Measurements from ENCODE around the gene EXOC4.

Gene EXOC4

DNA sequence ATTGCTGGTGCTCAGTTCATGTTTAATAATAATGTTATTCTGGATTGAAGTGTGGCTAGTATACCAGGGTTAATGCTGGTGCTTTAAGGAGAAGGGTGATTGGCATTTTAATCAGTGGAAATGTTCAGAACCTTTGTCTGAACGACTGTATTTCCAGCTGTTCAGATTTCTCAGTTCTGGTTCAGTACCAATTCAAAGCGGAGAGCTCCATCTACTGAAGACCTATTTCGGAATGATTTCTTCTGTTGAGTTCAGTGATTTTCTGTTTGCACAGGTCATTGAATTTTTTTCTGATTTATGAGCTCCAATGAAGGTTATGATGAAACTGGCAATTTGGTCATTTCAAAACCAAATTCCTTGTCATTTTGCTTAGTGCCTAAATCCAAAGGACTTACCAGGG is 160.1 kb downstream of the EXOC4 start:
- Histone ChIP-seq H3K27me3 (ENCODE audit: insufficient read depth, low read length, poor library complexity, severe bottlenecking) (no peaks in the 10 kb centered on the region), H3F3A (ENCODE audit: low read depth) (no peaks in the 10 kb centered on the region), H3K4me3 (ENCODE audit: low read length, poor library complexity, severe bottlenecking) (no peak overlapping the region), H3K9me3 (ENCODE audit: insufficient read depth, low read depth, low read length) (no peaks in the 10 kb centered on the region), H3K79me2 (ENCODE audit: insufficient read depth, low read length) (no peaks in the 10 kb centered on the region; the same call in 1 of the 2 replicates), H3K4me2 (ENCODE audit: low read depth, low read length, poor library complexity, severe bottlenecking) (no peak overlapping the region), H3K4me1 (ENCODE audit: insufficient read depth, low read length, poor library complexity, severe bottlenecking) (peaks cover 8% of the 10 kb centered on the region), H3K9me2 (replicated peaks; ENCODE audit: low read depth, low read length) (no peaks in the 10 kb centered on the region), H3K36me3 (ENCODE audit: insufficient read depth, low read length) (no peaks in the 10 kb centered on the region), H4K20me1 (ENCODE audit: insufficient read depth, low read length, poor library complexity, severe bottlenecking) (no peaks in the 10 kb centered on the region), H3K9ac (ENCODE audit: low read depth, low read length, poor library complexity, severe bottlenecking) (no peak overlapping the region), H2AFZ (ENCODE audit: low read length) (no peak overlapping the region)
- TF ChIP-seq, protein P1, sequence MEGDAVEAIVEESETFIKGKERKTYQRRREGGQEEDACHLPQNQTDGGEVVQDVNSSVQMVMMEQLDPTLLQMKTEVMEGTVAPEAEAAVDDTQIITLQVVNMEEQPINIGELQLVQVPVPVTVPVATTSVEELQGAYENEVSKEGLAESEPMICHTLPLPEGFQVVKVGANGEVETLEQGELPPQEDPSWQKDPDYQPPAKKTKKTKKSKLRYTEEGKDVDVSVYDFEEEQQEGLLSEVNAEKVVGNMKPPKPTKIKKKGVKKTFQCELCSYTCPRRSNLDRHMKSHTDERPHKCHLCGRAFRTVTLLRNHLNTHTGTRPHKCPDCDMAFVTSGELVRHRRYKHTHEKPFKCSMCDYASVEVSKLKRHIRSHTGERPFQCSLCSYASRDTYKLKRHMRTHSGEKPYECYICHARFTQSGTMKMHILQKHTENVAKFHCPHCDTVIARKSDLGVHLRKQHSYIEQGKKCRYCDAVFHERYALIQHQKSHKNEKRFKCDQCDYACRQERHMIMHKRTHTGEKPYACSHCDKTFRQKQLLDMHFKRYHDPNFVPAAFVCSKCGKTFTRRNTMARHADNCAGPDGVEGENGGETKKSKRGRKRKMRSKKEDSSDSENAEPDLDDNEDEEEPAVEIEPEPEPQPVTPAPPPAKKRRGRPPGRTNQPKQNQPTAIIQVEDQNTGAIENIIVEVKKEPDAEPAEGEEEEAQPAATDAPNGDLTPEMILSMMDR (conservative IDR thresholded peaks at IDR 0.05; ENCODE audit: low read length) = no peak
- no peak for TF ChIP-seq EZH2phosphoT487 (IDR thresholded peaks at IDR 0.05; ENCODE audit: borderline replicate concordance)

DNA sequence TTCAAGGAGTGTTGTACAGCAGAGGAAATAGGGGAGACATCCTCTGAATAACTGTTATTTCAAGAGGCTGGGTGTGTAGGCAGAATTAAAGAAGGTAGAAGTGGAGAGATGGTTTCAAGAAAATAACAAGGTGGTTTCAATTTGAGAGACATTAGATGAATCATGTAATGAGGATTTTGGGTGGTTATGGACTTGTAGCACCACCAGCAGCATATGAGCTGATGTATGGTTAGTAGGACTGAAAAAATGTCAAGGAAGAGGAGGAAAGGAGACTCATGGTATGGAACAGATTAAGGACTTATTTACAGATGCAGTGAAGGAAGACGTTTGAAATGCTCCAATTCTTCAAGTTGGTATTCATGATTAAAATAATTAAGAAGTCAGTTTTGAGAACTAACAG is 166.2 kb downstream of the EXOC4 start:
- Histone ChIP-seq H3K27me3 (ENCODE audit: insufficient read depth, low read length, poor library complexity, severe bottlenecking) (no peaks in the 10 kb centered on the region), H3K9me2 (replicated peaks; ENCODE audit: low read depth, low read length) (no peaks in the 10 kb centered on the region), H3K79me2 (ENCODE audit: insufficient read depth, low read length) (no peaks in the 10 kb centered on the region; the same call in 1 of the 2 replicates), H3K4me1 (ENCODE audit: insufficient read depth, low read length, poor library complexity, severe bottlenecking) (no peaks in the 10 kb centered on the region), H3K9me3 (ENCODE audit: insufficient read depth, low read depth, low read length) (no peaks in the 10 kb centered on the region), H3K36me3 (ENCODE audit: insufficient read depth, low read length) (no peaks in the 10 kb centered on the region), H3K9ac (ENCODE audit: low read depth, low read length, poor library complexity, severe bottlenecking) (no peak overlapping the region), H2AFZ (ENCODE audit: low read length) (no peak overlapping the region), H3F3A (ENCODE audit: low read depth) (no peaks in the 10 kb centered on the region), H3K4me2 (ENCODE audit: low read depth, low read length, poor library complexity, severe bottlenecking) (no peak overlapping the region), H4K20me1 (ENCODE audit: insufficient read depth, low read length, poor library complexity, severe bottlenecking) (no peaks in the 10 kb centered on the region), H3K4me3 (ENCODE audit: low read length, poor library complexity, severe bottlenecking) (no peak overlapping the region)
- TF ChIP-seq, protein P1 (conservative IDR thresholded peaks at IDR 0.05; ENCODE audit: low read length) = no peak
- no peak for TF ChIP-seq EZH2phosphoT487 (IDR thresholded peaks at IDR 0.05; ENCODE audit: borderline replicate concordance)

DNA sequence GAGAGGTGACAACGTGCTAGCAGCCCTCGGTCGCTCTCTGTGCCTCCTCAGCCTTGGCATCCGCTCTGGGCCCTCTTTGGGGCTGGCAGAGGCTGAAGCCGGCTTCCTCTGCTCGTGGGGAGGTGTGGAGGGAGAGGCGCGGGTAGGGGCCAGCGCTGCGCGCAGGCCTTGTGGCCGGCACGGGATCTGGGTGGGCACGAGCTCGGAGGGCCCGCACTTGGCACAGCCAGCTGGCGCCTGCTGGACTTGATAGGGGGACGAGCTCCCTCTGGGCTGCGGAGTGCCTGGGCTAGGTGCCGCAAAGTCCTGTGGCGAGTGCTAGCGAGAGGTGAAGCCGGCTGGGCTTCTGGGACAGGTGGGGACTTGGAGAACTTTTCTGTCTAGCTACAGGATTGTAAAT is 170.7 kb downstream of the EXOC4 start:
- Histone ChIP-seq H3K9me3 (ENCODE audit: insufficient read depth, low read depth, low read length) (no peaks in the 10 kb centered on the region), H3K79me2 (ENCODE audit: insufficient read depth, low read length) (no peaks in the 10 kb centered on the region; the same call in 1 of the 2 replicates), H4K20me1 (ENCODE audit: insufficient read depth, low read length, poor library complexity, severe bottlenecking) (no peaks in the 10 kb centered on the region), H3K36me3 (ENCODE audit: insufficient read depth, low read length) (no peaks in the 10 kb centered on the region), H3K27me3 (ENCODE audit: insufficient read depth, low read length, poor library complexity, severe bottlenecking) (no peaks in the 10 kb centered on the region), H3K4me1 (ENCODE audit: insufficient read depth, low read length, poor library complexity, severe bottlenecking) (peaks cover 10% of the 10 kb centered on the region), H2AFZ (ENCODE audit: low read length) (no peak overlapping the region), H3F3A (ENCODE audit: low read depth) (no peaks in the 10 kb centered on the region), H3K9ac (ENCODE audit: low read depth, low read length, poor library complexity, severe bottlenecking) (no peak overlapping the region), H3K9me2 (replicated peaks; ENCODE audit: low read depth, low read length) (no peaks in the 10 kb centered on the region), H3K4me2 (ENCODE audit: low read depth, low read length, poor library complexity, severe bottlenecking) (no peak overlapping the region), H3K4me3 (ENCODE audit: low read length, poor library complexity, severe bottlenecking) (no peak overlapping the region)
- TF ChIP-seq EZH2phosphoT487 (IDR thresholded peaks at IDR 0.05; ENCODE audit: borderline replicate concordance) = no peak
- TF ChIP-seq, protein P1 (conservative IDR thresholded peaks at IDR 0.05; ENCODE audit: low read length) = no peak
